ENCODE data around the gene TNRC6C.

TNRC6C gene

DNA sequence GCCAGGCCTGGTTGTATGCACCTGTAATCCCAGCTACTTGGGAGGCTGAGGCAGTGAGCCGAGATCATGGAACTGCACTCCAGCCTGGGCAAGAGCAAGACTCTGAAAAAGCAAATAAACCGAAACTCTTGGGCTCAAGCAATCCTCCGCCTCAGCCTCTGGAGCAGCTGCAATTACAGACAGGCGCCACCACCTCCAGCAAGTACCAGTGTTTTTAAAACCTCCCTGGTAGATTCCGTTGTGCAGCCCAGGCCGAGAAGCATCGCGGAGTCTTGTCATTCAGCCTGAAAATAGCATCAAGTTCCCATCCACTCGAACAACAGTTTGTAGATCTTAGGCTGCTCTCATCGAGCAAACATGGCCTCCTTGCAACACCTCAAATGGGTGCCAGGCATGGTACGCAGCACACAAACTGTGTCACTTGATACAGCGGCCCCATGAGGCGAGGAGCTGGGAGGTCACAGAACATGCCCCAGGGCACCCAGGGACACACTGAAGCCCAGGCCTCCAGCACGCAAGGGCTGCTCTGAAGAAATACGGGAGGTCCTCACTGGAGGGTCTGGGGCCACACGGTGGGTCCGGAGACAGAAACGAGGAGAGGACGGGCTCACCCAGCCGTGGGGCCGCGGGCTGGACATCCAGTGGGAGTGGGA lies 152.0 kb downstream of the TNRC6C start:
- H3K4me3 ChIP-seq (ENCODE audit: low read depth, low read length) = no peak overlapping the region
- TF ChIP-seq, protein P1, sequence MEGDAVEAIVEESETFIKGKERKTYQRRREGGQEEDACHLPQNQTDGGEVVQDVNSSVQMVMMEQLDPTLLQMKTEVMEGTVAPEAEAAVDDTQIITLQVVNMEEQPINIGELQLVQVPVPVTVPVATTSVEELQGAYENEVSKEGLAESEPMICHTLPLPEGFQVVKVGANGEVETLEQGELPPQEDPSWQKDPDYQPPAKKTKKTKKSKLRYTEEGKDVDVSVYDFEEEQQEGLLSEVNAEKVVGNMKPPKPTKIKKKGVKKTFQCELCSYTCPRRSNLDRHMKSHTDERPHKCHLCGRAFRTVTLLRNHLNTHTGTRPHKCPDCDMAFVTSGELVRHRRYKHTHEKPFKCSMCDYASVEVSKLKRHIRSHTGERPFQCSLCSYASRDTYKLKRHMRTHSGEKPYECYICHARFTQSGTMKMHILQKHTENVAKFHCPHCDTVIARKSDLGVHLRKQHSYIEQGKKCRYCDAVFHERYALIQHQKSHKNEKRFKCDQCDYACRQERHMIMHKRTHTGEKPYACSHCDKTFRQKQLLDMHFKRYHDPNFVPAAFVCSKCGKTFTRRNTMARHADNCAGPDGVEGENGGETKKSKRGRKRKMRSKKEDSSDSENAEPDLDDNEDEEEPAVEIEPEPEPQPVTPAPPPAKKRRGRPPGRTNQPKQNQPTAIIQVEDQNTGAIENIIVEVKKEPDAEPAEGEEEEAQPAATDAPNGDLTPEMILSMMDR (IDR thresholded peaks at IDR 0.05; ENCODE audit: low read depth, low read length, missing control alignments) = no peak
- DNase-seq (ENCODE audit: low read depth) = no peak
- in situ Hi-C loops (cut with HindIII; ENCODE audit: low sequenced_read_pairs) = loop anchor here (5.0 kb wide), 1 partner anchor 87 kb away; no protein-coding TSS in a partner anchor

DNA sequence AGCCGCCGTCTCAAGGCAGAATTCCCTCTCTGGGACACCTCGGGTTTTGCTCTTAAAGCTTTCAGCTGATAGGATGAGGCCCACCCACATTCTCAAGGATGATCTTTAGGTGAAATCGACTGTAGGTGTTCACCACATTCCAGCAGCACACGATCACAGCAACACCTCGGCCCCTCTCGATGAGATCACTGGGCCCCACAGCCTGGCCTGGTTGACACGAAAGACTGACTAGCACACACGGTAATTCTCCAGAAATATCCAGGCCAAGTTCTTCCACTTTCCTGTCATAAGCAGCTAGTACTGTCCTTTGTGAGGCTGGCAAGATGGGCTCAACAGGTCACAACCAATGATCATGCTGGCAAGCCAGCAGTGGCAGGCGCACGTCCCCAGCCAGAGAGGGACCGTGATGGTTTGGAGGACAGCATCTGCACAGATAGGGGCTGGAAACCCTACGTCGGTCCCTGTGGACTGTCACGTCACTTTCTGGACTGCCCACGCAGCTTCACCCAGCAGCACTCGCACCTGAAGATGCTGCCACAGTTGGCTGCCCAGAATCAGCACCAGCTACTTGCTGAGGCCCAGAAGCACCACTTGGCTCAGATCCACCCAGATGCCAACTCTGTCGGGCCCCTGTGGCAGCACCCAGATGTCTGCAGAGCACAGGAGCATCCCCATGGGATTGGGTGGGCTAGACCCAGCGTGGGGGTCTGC lies 152.7 kb downstream of the TNRC6C start:
- no peak for DNase-seq (ENCODE audit: low read depth)
- TF ChIP-seq, protein P1 (IDR thresholded peaks at IDR 0.05; ENCODE audit: low read depth, low read length, missing control alignments) = no peak
- in situ Hi-C loops (cut with HindIII; ENCODE audit: low sequenced_read_pairs) = loop anchor here (5.0 kb wide), 1 partner anchor 86 kb away; no protein-coding TSS in a partner anchor
- no peak overlapping the region for H3K4me3 ChIP-seq (ENCODE audit: low read depth, low read length)

DNA sequence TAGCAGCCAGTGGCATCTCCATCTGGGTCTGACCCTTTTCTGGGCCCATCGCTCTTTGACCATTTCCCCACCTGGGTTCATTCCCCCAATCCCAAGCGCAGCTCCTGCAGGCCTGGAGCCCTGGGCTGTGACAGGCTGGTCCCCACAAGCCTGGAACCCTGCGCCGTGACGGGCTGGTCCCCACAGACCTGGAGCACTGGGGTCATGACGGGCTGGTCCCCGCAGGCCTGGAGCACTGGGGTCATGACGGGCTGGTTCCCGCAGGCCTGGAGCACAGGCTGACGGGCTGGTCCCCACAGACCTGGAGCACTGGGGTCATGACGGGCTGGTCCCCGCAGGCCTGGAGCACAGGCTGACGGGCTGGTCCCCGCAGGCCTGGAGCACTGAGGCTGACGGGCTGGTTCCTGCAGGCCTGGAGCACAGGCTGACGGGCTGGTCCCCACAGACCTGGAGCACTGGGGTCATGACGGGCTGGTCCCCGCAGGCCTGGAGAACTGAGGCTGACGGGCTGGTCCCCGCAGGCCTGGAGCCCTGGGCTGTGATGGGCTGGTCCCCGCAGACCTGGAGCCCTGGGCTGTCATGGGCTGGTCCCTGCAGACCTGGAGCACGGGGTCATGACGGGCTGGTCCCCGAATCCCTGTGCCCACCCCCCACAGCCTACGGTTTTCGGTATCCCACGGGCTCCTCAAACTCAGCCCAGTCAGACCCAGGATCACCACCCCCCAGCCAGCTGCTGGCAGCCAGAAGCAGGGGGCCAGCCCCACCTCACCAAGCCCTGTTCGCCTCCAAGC lies 153.4 kb downstream of the TNRC6C start:
- DNase-seq (ENCODE audit: low read depth) = no peak
- in situ Hi-C loops (cut with HindIII; ENCODE audit: low sequenced_read_pairs) = loop anchor here (5.0 kb wide), 1 partner anchor 85 kb away; no protein-coding TSS in a partner anchor
- TF ChIP-seq, protein P1 (IDR thresholded peaks at IDR 0.05; ENCODE audit: low read depth, low read length, missing control alignments) = no peak
- H3K4me3 ChIP-seq (ENCODE audit: low read depth, low read length) = no peak overlapping the region

DNA sequence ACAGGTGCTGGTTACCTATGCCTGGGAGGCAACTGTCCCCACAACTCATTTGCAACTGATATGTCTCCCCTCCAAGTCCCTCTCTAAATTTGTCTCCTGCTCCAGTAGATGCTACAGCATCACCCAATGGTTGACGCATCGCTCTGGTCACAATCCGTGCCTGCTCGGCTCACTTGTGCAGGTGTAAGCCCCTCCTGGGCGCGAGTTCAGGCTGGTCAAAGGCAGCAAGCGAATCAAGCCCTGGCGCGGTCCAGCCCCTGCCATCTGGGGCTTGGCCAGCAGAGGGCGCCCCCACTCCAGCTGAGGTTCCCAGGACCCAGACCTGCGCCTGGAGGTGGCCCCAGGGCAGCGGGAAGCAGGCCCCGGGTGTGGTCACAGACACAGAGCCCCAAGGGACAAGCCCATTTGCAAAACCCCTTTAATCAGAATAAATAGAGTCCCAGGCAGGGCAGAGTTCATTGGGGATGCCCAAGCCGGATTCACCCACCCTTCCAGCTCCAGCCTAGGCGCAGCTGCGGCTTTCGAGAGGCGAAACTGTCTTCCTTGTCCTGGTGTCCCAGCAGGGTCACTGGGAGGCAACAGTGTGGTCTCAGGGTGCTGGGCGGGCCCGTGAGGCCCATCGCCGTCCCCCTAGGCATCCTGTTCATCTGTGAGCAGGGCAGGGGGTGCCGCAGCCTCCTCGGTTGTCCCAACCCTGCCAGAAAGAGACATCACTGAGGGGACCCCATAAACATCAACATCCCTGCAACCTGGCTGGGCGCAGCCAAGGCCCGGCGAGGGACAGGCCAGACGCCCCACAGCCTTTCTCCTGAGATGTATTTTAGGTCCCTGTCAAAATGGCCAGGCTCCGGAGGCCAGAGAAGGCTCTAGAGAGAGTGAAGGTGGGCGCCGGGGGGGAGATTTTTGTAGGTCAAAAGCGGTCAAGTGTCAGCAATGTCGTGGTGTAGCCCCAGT lies 154.3 kb downstream of the TNRC6C start:
- TF ChIP-seq, protein P1 (IDR thresholded peaks at IDR 0.05; ENCODE audit: low read depth, low read length, missing control alignments) = peak; percentile 96
- DNase-seq (ENCODE audit: low read depth) = no peak
- H3K4me3 ChIP-seq (ENCODE audit: low read depth, low read length) = no peak overlapping the region
- in situ Hi-C loops (cut with HindIII; ENCODE audit: low sequenced_read_pairs) = loop anchor here (5.0 kb wide), 1 partner anchor 85 kb away; no protein-coding TSS in a partner anchor

DNA sequence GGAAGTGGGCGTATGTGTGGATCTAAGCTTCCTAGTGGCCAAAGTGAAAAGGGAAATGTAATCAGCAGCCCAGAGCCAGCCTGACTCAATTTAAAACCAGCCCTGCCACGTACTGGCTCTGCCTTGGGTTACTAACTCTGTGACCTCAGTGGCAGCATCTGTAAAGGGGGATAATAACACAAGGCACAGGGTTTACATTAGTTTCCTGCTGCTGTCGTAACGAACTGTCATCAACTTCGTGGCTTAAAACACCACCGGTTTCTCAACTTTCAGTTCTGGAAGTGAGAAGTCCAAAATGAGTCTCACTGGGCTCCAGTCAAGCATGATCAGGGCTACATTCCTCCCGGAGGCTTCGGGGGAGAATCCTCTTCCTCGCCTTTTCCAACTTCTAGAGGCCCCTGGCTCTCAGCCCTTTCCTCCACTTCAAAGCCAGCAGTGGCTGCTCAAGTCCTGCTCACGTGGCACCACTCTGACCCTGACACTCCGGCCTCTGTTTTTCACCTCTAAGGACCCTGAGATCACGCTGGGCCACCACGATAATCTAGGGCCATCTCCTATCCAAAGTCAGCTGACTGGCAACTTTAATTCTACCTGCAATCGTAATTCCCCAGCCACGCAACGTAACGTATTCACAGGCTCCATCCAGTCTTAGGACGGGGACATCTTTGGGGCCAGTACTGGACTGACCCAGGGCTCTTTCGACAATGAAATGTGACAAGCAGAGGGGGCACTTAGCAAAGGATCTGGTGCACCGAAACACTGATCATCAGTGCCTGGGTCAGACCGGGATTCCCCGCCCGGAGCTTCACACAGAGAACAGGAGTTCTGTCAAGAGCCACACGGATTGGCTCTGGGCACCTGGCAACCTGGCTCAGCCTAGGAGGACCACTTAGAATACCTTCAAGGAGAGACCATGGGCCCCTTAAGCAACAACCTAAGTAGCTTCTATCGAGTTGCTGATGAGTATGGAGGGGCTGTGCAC lies 155.6 kb downstream of the TNRC6C start:
- DNase-seq (ENCODE audit: low read depth) = no peak
- TF ChIP-seq, protein P1 (IDR thresholded peaks at IDR 0.05; ENCODE audit: low read depth, low read length, missing control alignments) = no peak
- no peak overlapping the region for H3K4me3 ChIP-seq (ENCODE audit: low read depth, low read length)
- in situ Hi-C loops (cut with HindIII; ENCODE audit: low sequenced_read_pairs) = loop anchor here (5.0 kb wide), 1 partner anchor 83 kb away; no protein-coding TSS in a partner anchor
